ENCODE results near the gene NACC2.

Gene NACC2

DNA sequence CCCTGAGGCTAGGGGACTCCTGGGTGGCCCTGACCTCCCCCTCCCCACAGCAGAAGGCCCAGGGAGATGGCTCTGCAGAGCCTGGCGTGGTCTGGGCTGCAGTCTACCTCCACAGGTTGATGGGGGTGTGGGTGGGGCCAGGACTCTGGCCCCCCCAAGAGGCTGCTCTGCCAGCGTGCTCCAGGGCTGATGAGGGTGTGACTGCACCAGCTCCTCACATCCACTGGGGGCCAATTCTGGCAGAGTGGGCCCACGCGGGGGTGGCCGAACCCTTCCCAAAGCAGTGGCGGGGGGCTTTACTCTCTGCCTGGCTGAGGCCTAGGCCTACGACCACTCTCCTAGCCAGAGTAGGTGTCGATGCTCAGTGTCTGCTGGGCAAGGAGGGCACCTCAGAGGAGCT lies 105.9 kb downstream of the NACC2 start:
- H3K4me3 ChIP-seq (ENCODE audit: low read length), result no peak overlapping the region
- TF ChIP-seq, protein P1, sequence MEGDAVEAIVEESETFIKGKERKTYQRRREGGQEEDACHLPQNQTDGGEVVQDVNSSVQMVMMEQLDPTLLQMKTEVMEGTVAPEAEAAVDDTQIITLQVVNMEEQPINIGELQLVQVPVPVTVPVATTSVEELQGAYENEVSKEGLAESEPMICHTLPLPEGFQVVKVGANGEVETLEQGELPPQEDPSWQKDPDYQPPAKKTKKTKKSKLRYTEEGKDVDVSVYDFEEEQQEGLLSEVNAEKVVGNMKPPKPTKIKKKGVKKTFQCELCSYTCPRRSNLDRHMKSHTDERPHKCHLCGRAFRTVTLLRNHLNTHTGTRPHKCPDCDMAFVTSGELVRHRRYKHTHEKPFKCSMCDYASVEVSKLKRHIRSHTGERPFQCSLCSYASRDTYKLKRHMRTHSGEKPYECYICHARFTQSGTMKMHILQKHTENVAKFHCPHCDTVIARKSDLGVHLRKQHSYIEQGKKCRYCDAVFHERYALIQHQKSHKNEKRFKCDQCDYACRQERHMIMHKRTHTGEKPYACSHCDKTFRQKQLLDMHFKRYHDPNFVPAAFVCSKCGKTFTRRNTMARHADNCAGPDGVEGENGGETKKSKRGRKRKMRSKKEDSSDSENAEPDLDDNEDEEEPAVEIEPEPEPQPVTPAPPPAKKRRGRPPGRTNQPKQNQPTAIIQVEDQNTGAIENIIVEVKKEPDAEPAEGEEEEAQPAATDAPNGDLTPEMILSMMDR (conservative IDR thresholded peaks at IDR 0.05; ENCODE audit: low read length), result no peak
- no peak for DNase-seq (ENCODE audit: low read depth)

DNA sequence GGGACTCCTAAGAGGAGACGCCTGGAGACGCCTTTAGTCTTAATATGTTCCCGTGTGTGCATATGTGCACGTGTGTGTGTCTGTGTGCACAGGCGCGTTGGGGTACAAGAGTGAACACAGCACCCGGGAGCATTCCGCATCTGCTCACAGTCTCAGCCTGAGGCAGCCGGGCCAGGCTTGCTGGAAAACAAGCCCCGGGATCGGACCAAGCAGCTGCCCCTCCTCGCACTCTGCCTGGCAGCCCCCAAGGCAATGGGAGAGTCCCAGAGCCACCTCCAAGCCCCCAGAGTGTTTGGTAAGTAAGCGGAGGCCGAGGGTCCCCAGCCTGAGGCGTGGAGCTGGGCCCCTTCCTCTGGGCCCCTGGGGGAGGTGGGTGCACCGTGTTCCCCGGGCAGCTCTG lies 106.6 kb downstream of the NACC2 start:
- TF ChIP-seq, protein P1 (conservative IDR thresholded peaks at IDR 0.05; ENCODE audit: low read length), result no peak
- H3K4me3 ChIP-seq (ENCODE audit: low read length), result no peak overlapping the region
- DNase-seq (ENCODE audit: low read depth), result no peak

DNA sequence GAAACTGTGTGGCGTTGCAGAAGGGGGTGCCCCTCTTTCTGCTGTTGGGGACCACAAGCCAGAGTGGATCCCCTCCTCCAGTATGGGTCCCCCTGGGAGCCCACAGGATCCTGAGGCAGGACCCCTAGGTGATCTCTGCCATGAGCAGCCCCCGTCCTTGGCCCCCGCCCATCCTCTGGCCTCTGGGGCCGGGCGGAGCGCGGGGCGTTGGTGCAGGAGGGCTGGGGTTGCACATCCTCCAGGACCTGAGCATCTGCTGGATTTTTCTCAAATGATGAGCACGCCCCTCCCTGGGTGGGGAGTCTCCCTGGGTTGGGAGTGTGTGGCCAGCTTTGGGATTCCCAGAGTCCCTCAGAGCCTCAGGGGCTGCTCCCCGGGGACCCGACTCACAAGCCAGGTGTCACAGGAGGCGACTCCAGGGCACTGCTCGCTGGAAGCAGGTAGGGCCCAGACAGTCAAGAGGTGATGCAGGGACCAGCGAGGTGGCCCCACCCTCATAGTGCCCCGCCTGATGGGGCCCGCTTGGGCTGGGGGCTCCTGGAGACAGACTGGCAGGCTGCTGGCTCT lies 107.2 kb downstream of the NACC2 start:
- no peak for DNase-seq (ENCODE audit: low read depth)
- no peak overlapping the region for H3K4me3 ChIP-seq (ENCODE audit: low read length)
- TF ChIP-seq, protein P1 (conservative IDR thresholded peaks at IDR 0.05; ENCODE audit: low read length), result no peak

DNA sequence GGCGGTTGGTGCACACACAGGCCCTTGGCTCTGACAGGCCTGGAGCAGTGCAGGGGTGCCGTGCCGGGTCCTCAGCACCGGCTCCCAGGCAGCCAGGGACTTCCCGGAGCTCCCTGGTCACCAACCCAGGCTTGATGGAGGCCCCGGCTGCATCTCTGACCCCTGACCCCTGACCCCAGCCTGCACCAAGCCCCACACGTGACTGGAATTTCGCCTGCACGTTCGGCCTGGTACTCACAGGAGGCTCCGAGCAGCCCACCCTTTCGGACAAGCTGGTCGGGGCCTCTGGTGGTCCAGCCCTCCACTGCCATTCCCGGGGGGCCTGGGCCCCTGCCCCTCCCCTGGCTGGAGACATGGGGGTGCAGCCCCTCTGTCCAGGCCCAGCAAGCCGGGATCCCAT lies 108.5 kb downstream of the NACC2 start:
- no peak for DNase-seq (ENCODE audit: low read depth)
- no peak overlapping the region for H3K4me3 ChIP-seq (ENCODE audit: low read length)
- TF ChIP-seq, protein P1 (conservative IDR thresholded peaks at IDR 0.05; ENCODE audit: low read length), result no peak

DNA sequence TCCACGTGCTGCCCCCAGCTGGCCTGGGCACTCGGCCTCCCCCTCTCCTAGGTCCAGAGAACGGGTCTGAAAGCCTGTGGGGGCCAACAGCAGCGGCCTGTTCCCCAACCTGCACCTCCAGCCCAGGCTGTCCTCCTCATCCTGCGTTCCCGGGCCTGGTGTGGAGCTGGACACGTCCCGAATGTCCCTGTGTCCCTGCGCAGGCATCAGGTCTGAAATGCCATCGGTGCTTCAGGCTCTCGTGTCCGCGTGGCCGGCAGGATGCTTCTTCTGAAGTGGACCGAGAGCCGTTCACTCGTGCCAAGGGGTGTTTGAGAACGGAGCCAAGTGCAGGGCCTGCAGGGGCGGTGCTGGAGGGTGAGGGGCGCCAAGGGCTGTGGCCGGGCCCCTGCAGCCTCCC lies 109.2 kb downstream of the NACC2 start:
- TF ChIP-seq, protein P1 (conservative IDR thresholded peaks at IDR 0.05; ENCODE audit: low read length), result no peak
- DNase-seq (ENCODE audit: low read depth), result no peak
- H3K4me3 ChIP-seq (ENCODE audit: low read length), result no peak overlapping the region

DNA sequence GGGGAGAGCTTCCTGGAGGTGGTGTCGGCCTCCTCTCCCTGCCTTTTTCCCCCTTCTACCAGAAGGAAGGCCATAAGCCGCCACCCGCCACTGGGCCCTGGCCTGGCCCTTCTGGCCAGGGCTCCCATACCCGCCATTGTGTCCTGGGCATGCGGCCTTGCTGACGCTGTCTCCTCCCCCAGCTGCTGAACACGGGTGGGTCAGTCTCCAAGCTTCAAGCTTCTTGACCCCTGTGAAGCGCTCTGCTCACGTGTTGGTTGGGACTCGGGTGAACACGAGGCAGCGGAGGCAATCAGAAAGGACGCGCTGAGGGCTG lies 109.7 kb downstream of the NACC2 start:
- no peak overlapping the region for H3K4me3 ChIP-seq (ENCODE audit: low read length)
- no peak for DNase-seq (ENCODE audit: low read depth)
- TF ChIP-seq, protein P1 (conservative IDR thresholded peaks at IDR 0.05; ENCODE audit: low read length), result no peak

DNA sequence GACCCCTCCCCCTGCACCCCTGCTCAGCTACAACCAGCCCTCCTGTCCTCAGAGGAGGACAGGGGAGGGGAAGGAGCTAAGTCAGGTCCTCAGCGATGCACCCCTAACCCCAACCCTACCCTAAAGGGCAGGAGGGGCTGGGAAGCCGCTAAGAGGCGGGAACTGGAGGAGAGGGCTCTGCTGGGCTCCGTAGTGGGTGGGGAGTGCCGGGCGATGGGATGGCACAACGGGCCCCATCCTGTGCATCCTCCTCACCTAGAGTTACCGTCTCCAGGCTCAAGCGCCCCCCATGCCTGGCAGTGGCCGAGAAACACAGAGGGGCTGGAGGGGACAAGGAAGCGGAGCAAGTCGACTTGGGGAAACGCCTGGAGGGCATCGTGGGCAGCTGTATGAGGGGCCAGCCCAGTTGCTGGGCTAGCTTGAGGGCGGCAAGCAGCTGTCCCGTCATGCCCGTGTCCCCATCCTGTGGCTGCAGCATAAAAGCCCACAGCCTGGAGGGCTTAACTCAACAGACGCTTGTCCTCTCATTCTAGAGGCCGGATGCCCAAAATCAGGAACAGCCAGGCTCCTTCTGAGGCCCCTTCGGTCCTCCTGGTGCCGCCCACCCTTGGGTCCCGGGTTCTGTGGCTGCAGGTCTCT lies 110.9 kb downstream of the NACC2 start:
- DNase-seq (ENCODE audit: low read depth), result no peak
- TF ChIP-seq, protein P1 (conservative IDR thresholded peaks at IDR 0.05; ENCODE audit: low read length), result no peak
- H3K4me3 ChIP-seq (ENCODE audit: low read length), result no peak overlapping the region

Measured in AG10803 (cell line).